ENCODE measurements around the gene NOS3. TPM values are rescaled to one million over a fixed set of nuclear protein-coding genes. Genes with fewer than 3 reads are reported as not detected.

NOS3 gene
- total RNA-seq, 4 donors from 2014 or later: 6.6 to 50.1 (median 15.8) TPM

GRCh38 chr7:150974468-150975391 is 16.1 kb upstream of the NOS3 start:
- peak; percentile 25 to 37 (median 31) for TF ChIP-seq CTCF (IDR thresholded peaks at IDR 0.05)
- TF ChIP-seq POLR2A (IDR thresholded peaks at IDR 0.05): peak in 1 of 2 donors; percentile 22

GRCh38 chr7:150975536-150976319 is 15.1 kb upstream of the NOS3 start:
- Histone ChIP-seq H3K4me1 (peaks cover 3 to 36% of the 10 kb centered on the region in 2 donors), H3K27ac (peak overlapping the region; percentile 53 to 80), H3K36me3 (no peaks in the 10 kb centered on the region), H3K9me3 (no peaks in the 10 kb centered on the region), H3K4me3 (peak overlapping the region in 1 of 2 donors; percentile 47), H3K27me3 (no peaks in the 10 kb centered on the region)
- no peak for TF ChIP-seq CTCF (IDR thresholded peaks at IDR 0.05)
- TF ChIP-seq POLR2A (IDR thresholded peaks at IDR 0.05): no peak
- intact Hi-C loops (cut with DNase I; ENCODE audit: low total_unique reads): no loop called here
- no peak for DNase-seq

More at GRCh38 chr7:150974468-150975391, 16.1 kb upstream of the NOS3 start:
- Histone ChIP-seq H3K36me3 (no peaks in the 10 kb centered on the region), H3K4me1 (peaks cover 3 to 36% of the 10 kb centered on the region in 2 donors), H3K27ac (peak overlapping the region; percentile 75 to 80), H3K9me3 (no peaks in the 10 kb centered on the region), H3K4me3 (peak overlapping the region; percentile 19 to 47), H3K27me3 (no peaks in the 10 kb centered on the region)
- peak; percentile 74 to 78 for DNase-seq
- intact Hi-C loops (cut with DNase I; ENCODE audit: low total_unique reads): no loop called here

- H3K4me1 ChIP-seq: peaks cover under 1 to 31% of the 10 kb centered on the region in 2 donors
- DNase-seq: peak in 1 of 2 donors; percentile 52
- peak overlapping the region; percentile 53 to 80 for H3K27ac ChIP-seq
- intact Hi-C loops (cut with DNase I; ENCODE audit: low total_unique reads): no loop called here
- H3K9me3 ChIP-seq: no peaks in the 10 kb centered on the region
- no peaks in the 10 kb centered on the region for H3K36me3 ChIP-seq
- peak overlapping the region; percentile 22 to 45 for H3K4me3 ChIP-seq
- no peaks in the 10 kb centered on the region for H3K27me3 ChIP-seq
- TF ChIP-seq CTCF (IDR thresholded peaks at IDR 0.05): no peak
- TF ChIP-seq POLR2A (IDR thresholded peaks at IDR 0.05): no peak
Observed at GRCh38 chr7:150976529-150977381, 14.1 kb upstream of the NOS3 start.

GRCh38 chr7:150977382-150978125 is 13.3 kb upstream of the NOS3 start:
- intact Hi-C loops (cut with DNase I; ENCODE audit: low total_unique reads): no loop called here
- TF ChIP-seq CTCF (IDR thresholded peaks at IDR 0.05) (no peak), POLR2A (IDR thresholded peaks at IDR 0.05) (no peak)
- no peak for DNase-seq
- Histone ChIP-seq H3K4me3 (peak overlapping the region; percentile 22 to 45), H3K27ac (peak overlapping the region; percentile 69 to 80), H3K36me3 (no peaks in the 10 kb centered on the region), H3K27me3 (no peaks in the 10 kb centered on the region), H3K4me1 (peaks cover 0 to 31% of the 10 kb centered on the region in 2 donors), H3K9me3 (no peaks in the 10 kb centered on the region)

All from uterus (tissue), 4 donors.